Astrocyte (in vitro differentiated cells and primary cell): Measurements from ENCODE around the gene COX10. TPM values are rescaled to one million over a fixed set of nuclear protein-coding genes. Genes with fewer than 3 reads are reported as not detected.

Experiments used
- DNase-seq: peaks from one replicate; pipeline ENCODE4 v3.0.0-alpha.2; 2010; ENCODE audit warnings: low read depth
- FAIRE-seq: peaks from 2 replicates; lab custom pipeline; 2011; peaks lifted over from hg19 to GRCh38; lab: Jason Lieb, UNC
- H2AFZ ChIP-seq: 2 replicates; pipeline ENCODE4 v1.6.0; 2012; ENCODE audit warnings: low read depth, low read length, inconsistent platforms
- H3K27ac ChIP-seq: 2 replicates; pipeline ENCODE4 v1.5.1; 2011; ENCODE audit warnings: low read depth, low read length, inconsistent platforms
- H3K27me3 ChIP-seq: 2 replicates; pipeline ENCODE4 v1.6.0; 2011; ENCODE audit warnings: low read length, inconsistent platforms; ENCODE audit not compliant: insufficient read depth
- H3K36me3 ChIP-seq: 2 replicates; pipeline ENCODE4 v1.5.1; 2011; ENCODE audit warnings: low read length, inconsistent platforms; ENCODE audit not compliant: insufficient read depth
- H3K4me1 ChIP-seq: 2 replicates; pipeline ENCODE4 v1.5.1; 2011; ENCODE audit warnings: low read length, inconsistent platforms; ENCODE audit not compliant: insufficient read depth
- H3K4me2 ChIP-seq: 2 replicates; pipeline ENCODE4 v1.6.0; 2012; ENCODE audit warnings: low read length, inconsistent platforms
- H3K4me3 ChIP-seq: 2 replicates; pipeline ENCODE4 v1.5.1; 2011; ENCODE audit warnings: low read depth, mild to moderate bottlenecking, low read length, inconsistent platforms; ENCODE audit not compliant: insufficient read depth
- H3K79me2 ChIP-seq: 2 replicates; pipeline ENCODE4 v1.6.0; 2012; ENCODE audit warnings: mild to moderate bottlenecking, low read length, inconsistent platforms; ENCODE audit not compliant: insufficient read depth
- H3K9ac ChIP-seq: 2 replicates; pipeline ENCODE4 v1.6.0; 2012; ENCODE audit warnings: mild to moderate bottlenecking, low read length, inconsistent platforms
- H3K9me3 ChIP-seq: 2 replicates; pipeline ENCODE4 v1.5.1; 2012; ENCODE audit warnings: low read depth, mild to moderate bottlenecking, low read length, inconsistent platforms; ENCODE audit not compliant: insufficient read depth
- H4K20me1 ChIP-seq: 2 replicates; pipeline ENCODE4 v1.6.0; 2012; ENCODE audit warnings: low read length, inconsistent platforms; ENCODE audit not compliant: insufficient read depth
- H3K27ac Mint-ChIP-seq: one replicate; pipeline ENCODE4 v1.8.0; 2021; ENCODE audit warnings: mild to moderate bottlenecking, mixed read lengths; ENCODE audit not compliant: unreplicated experiment
- H3K27me3 Mint-ChIP-seq: one replicate; pipeline ENCODE4 v1.8.0; 2021; ENCODE audit warnings: low read depth, mixed read lengths; ENCODE audit not compliant: unreplicated experiment
- H3K36me3 Mint-ChIP-seq: one replicate; pipeline ENCODE4 v1.8.0; 2021; ENCODE audit warnings: low read depth, mixed read lengths; ENCODE audit not compliant: unreplicated experiment
- H3K4me1 Mint-ChIP-seq: one replicate; pipeline ENCODE4 v1.8.0; 2021; ENCODE audit warnings: low read depth, mixed read lengths; ENCODE audit not compliant: unreplicated experiment
- H3K4me3 Mint-ChIP-seq: one replicate; pipeline ENCODE4 v1.8.0; 2021; ENCODE audit warnings: mild to moderate bottlenecking, moderate library complexity, mixed read lengths; ENCODE audit not compliant: unreplicated experiment
- H3K9me3 Mint-ChIP-seq: one replicate; pipeline ENCODE4 v1.8.0; 2021; ENCODE audit warnings: mild to moderate bottlenecking, mixed read lengths; ENCODE audit not compliant: unreplicated experiment
- EZH2 ChIP-seq: IDR thresholded peaks from 2 replicates; pipeline ENCODE4 v1.6.1; 2012; ENCODE audit warnings: mild to moderate bottlenecking, low read length, inconsistent platforms; ENCODE audit not compliant: insufficient read depth
- total RNA-seq: library from RNA; stranded (reverse); gene quantifications from 2 replicates; pipeline ENCODE4 v1.2.1, GENCODE V29; 2021
- TF ChIP-seq, protein P1 (sequence below): IDR thresholded peaks from 2 replicates; pipeline ENCODE4 v1.5.1; 2011; ENCODE audit warnings: low read depth, mild to moderate bottlenecking, inconsistent platforms, low read length, moderate library complexity; ENCODE audit not compliant: insufficient read depth

COX10 gene
- total RNA-seq, 1 donor from 2014 or later, result 16.4 TPM

DNA sequence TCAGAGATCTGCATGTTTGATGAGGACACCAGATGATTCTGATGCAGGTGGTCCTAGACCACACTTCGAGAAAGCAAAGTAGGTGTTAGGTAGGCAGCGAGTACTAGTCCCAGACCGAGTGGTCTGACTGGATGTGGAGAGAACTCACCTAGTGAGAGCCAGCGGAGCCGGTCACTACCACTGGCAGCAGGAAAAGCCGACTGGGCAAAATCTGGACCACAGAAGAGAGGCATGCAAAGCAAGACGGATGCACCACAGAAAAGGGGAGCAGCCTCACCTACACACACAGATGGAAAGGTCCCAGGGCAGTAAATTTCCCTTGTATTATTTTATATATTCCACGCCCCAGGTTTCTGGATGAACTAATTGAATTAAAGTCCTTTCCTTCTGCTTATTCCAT lies 13.5 kb downstream of the COX10 start:
- peaks cover 22% of the 10 kb centered on the region for H3K79me2 ChIP-seq
- no peaks in the 10 kb centered on the region for H3K9me3 ChIP-seq
- FAIRE-seq (no peak), DNase-seq (no peak)
- H4K20me1 ChIP-seq, result peaks cover 23% of the 10 kb centered on the region
- H3K27ac ChIP-seq, result no peak overlapping the region
- no peak overlapping the region for H3K4me3 Mint-ChIP-seq
- H3K27ac Mint-ChIP-seq, result no peak overlapping the region
- H2AFZ ChIP-seq, result no peak overlapping the region
- TF ChIP-seq, protein P1, sequence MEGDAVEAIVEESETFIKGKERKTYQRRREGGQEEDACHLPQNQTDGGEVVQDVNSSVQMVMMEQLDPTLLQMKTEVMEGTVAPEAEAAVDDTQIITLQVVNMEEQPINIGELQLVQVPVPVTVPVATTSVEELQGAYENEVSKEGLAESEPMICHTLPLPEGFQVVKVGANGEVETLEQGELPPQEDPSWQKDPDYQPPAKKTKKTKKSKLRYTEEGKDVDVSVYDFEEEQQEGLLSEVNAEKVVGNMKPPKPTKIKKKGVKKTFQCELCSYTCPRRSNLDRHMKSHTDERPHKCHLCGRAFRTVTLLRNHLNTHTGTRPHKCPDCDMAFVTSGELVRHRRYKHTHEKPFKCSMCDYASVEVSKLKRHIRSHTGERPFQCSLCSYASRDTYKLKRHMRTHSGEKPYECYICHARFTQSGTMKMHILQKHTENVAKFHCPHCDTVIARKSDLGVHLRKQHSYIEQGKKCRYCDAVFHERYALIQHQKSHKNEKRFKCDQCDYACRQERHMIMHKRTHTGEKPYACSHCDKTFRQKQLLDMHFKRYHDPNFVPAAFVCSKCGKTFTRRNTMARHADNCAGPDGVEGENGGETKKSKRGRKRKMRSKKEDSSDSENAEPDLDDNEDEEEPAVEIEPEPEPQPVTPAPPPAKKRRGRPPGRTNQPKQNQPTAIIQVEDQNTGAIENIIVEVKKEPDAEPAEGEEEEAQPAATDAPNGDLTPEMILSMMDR, result no peak
- no peak for TF ChIP-seq EZH2
- peaks cover 2% of the 10 kb centered on the region for H3K36me3 ChIP-seq
- no peaks in the 10 kb centered on the region for H3K9me3 Mint-ChIP-seq
- H3K4me2 ChIP-seq, result no peak overlapping the region
- H3K27me3 ChIP-seq, result no peaks in the 10 kb centered on the region
- H3K4me1 ChIP-seq, result no peaks in the 10 kb centered on the region
- H3K4me1 Mint-ChIP-seq, result no peaks in the 10 kb centered on the region
- H3K36me3 Mint-ChIP-seq, result peaks cover 4% of the 10 kb centered on the region
- no peak overlapping the region for H3K4me3 ChIP-seq
- H3K27me3 Mint-ChIP-seq, result no peaks in the 10 kb centered on the region
- no peak overlapping the region for H3K9ac ChIP-seq

DNA sequence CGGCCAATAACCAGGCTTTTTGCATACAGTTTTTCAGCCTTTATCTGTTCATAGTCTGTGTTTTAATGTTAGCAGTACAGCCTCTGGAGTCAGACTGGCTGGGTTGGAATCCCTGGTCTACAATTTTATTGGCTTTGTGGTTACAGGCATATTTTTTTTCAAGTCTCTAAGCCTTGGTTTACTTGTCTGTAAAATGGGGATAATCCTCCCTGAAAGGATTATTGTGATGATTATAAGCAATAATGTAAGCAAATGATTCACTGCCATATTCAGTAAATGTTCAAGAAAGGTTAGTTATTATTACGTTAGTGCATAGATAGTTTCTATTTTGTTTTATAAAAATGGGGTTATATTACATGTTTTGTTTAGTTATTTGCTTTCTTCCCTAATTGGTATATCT lies 15.7 kb downstream of the COX10 start:
- Histone ChIP-seq H3K79me2 (peaks cover 25% of the 10 kb centered on the region), H2AFZ (no peak overlapping the region), H3K27me3 (no peaks in the 10 kb centered on the region), H3K36me3 (no peaks in the 10 kb centered on the region), H3K4me3 (no peak overlapping the region), H3K9me3 (no peaks in the 10 kb centered on the region), H3K9ac (no peak overlapping the region), H3K4me1 (no peaks in the 10 kb centered on the region), H3K27ac (no peak overlapping the region), H3K4me2 (no peak overlapping the region), H4K20me1 (peaks cover 17% of the 10 kb centered on the region)
- Mint-ChIP-seq H3K4me1 (peaks cover 1% of the 10 kb centered on the region), H3K9me3 (no peaks in the 10 kb centered on the region), H3K36me3 (peaks cover 4% of the 10 kb centered on the region), H3K27ac (no peak overlapping the region), H3K4me3 (no peak overlapping the region), H3K27me3 (no peaks in the 10 kb centered on the region)
- DNase-seq (no peak), FAIRE-seq (no peak)
- TF ChIP-seq, protein P1, result no peak
- no peak for TF ChIP-seq EZH2

DNA sequence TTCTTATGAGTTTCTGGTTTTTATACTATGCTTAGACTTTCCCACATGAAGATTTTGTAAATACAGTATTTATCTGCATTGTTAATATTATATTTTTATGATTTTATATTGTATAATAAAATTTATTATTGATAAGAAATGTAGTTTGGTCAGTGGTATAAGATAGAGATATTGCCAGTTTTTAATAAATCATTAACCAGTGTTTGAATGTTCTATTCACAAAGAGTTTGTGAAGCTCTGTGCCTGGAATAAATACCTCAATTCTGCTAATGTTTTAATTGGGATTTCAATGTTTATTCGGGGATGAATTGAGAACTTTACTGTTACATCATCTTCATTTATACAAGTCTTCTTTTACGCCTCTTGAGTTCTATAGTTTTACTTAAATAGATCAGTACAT lies 16.9 kb downstream of the COX10 start:
- Histone ChIP-seq H3K36me3 (no peaks in the 10 kb centered on the region), H3K9ac (no peak overlapping the region), H3K9me3 (no peaks in the 10 kb centered on the region), H3K4me1 (peaks cover 3% of the 10 kb centered on the region), H3K4me2 (no peak overlapping the region), H3K27ac (no peak overlapping the region), H3K79me2 (peaks cover 22% of the 10 kb centered on the region), H3K27me3 (no peaks in the 10 kb centered on the region), H2AFZ (no peak overlapping the region), H3K4me3 (no peak overlapping the region), H4K20me1 (peaks cover 14% of the 10 kb centered on the region)
- Mint-ChIP-seq H3K27ac (no peak overlapping the region), H3K4me3 (no peak overlapping the region), H3K27me3 (no peaks in the 10 kb centered on the region), H3K36me3 (peaks cover 4% of the 10 kb centered on the region), H3K9me3 (no peaks in the 10 kb centered on the region), H3K4me1 (peaks cover 1% of the 10 kb centered on the region)
- no peak for FAIRE-seq
- DNase-seq, result no peak
- no peak for TF ChIP-seq EZH2
- TF ChIP-seq, protein P1, result no peak
